GM13977 (cell line): ENCODE data around the gene OBP2B.
"Not testable (repeated sequence)": the region's sequence is repeated elsewhere in the genome, so short reads cannot be mapped to it uniquely, and the experiment has no call there.

Experiments
- DNase-seq: peaks from one replicate; pipeline ENCODE4 v3.0.0; 2012; ENCODE audit warnings: low spot score
- CTCF ChIP-seq: IDR thresholded peaks from 2 replicates; pipeline ENCODE4 v1.5.1; 2012; ENCODE audit warnings: mild to moderate bottlenecking, control low read depth; ENCODE audit not compliant: insufficient read depth; ENCODE audit errors: extremely low read depth, missing control alignments
- in situ Hi-C: fragments of 300-500 bp; cut with MboI; formaldehyde crosslinking; loops from one replicate; pipeline ENCODE4 v1.12.0; 2022; ENCODE audit warnings: low sequenced_read_pairs, low pct_unique_long_range_greater_than_20kb, mixed read lengths, inconsistent platforms; ENCODE audit not compliant: unreplicated experiment

Gene OBP2B

GRCh38 chr9:133234577-133235322, 25.7 kb upstream of the OBP2B start:
- in situ Hi-C loops, result no loop called here
- no peak for TF ChIP-seq CTCF
- DNase-seq, result no peak

- in situ Hi-C loops, result no loop called here
- DNase-seq, result no peak
- no peak for TF ChIP-seq CTCF
These were observed 24.8 kb upstream of the OBP2B start for GRCh38 chr9:133233681-133234432.

GRCh38 chr9:133231934-133232568, 23.0 kb upstream of the OBP2B start:
- in situ Hi-C loops, result not testable (repeated sequence)

GRCh38 chr9:133230514-133230913, 21.5 kb upstream of the OBP2B start:
- DNase-seq, in situ Hi-C loops: not testable (repeated sequence)

More at GRCh38 chr9:133231934-133232568, 23.0 kb upstream of the OBP2B start:
- DNase-seq, result not testable (repeated sequence)

GRCh38 chr9:133230093-133230492, 21.0 kb upstream of the OBP2B start:
- TF ChIP-seq CTCF, result no peak
- DNase-seq, result no peak
- in situ Hi-C loops, result no loop called here

- in situ Hi-C loops, result not testable (repeated sequence)
These were observed 19.6 kb upstream of the OBP2B start for GRCh38 chr9:133228474-133229193.

GRCh38 chr9:133227996-133228395, 18.9 kb upstream of the OBP2B start:
- in situ Hi-C loops, DNase-seq: not testable (repeated sequence)

More at GRCh38 chr9:133228474-133229193, 19.6 kb upstream of the OBP2B start:
- not testable (repeated sequence) for DNase-seq

- in situ Hi-C loops, result no loop called here
- TF ChIP-seq CTCF, result no peak
- DNase-seq, result no peak
These were observed 18.3 kb upstream of the OBP2B start for GRCh38 chr9:133227242-133227860.
